Measurements from ENCODE around the gene LMCD1. TPM values are rescaled to one million over a fixed set of nuclear protein-coding genes. Genes with fewer than 3 reads are reported as not detected.

The LMCD1 gene
- total RNA-seq, 1 donor from 2014 or later = 174 TPM

- DNase-seq = no peak
- intact Hi-C loops (cut with DNase I) = no loop called here
These were observed 38.8 kb downstream of the LMCD1 start for GRCh38 chr3:8540456-8540855.

GRCh38 chr3:8541486-8541885 lies 39.9 kb downstream of the LMCD1 start:
- peak overlapping the region; percentile 25 for H3K27ac ChIP-seq
- no peak for ATAC-seq

More at GRCh38 chr3:8540456-8540855, 38.8 kb downstream of the LMCD1 start:
- Histone ChIP-seq H3K27ac (peak overlapping the region; percentile 25), H3K4me1 (peaks cover 37% of the 10 kb centered on the region), H3K36me3 (peaks cover 61% of the 10 kb centered on the region), H3K27me3 (no peaks in the 10 kb centered on the region), H3K4me3 (no peak overlapping the region), H3K9me3 (no peaks in the 10 kb centered on the region)
- peak; percentile 7 for ATAC-seq
- TF ChIP-seq, protein P1, sequence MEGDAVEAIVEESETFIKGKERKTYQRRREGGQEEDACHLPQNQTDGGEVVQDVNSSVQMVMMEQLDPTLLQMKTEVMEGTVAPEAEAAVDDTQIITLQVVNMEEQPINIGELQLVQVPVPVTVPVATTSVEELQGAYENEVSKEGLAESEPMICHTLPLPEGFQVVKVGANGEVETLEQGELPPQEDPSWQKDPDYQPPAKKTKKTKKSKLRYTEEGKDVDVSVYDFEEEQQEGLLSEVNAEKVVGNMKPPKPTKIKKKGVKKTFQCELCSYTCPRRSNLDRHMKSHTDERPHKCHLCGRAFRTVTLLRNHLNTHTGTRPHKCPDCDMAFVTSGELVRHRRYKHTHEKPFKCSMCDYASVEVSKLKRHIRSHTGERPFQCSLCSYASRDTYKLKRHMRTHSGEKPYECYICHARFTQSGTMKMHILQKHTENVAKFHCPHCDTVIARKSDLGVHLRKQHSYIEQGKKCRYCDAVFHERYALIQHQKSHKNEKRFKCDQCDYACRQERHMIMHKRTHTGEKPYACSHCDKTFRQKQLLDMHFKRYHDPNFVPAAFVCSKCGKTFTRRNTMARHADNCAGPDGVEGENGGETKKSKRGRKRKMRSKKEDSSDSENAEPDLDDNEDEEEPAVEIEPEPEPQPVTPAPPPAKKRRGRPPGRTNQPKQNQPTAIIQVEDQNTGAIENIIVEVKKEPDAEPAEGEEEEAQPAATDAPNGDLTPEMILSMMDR (IDR thresholded peaks at IDR 0.05) = no peak

GRCh38 chr3:8542190-8543135 lies 40.8 kb downstream of the LMCD1 start:
- ATAC-seq (no peak), DNase-seq (no peak)
- peak overlapping the region; percentile 30 for H3K27ac ChIP-seq
- intact Hi-C loops (cut with DNase I) = no loop called here
- no peak overlapping the region for H3K4me3 ChIP-seq
- H3K27me3 ChIP-seq = no peaks in the 10 kb centered on the region
- H3K4me1 ChIP-seq = peaks cover 27% of the 10 kb centered on the region
- H3K9me3 ChIP-seq = no peaks in the 10 kb centered on the region
- peaks cover 60% of the 10 kb centered on the region for H3K36me3 ChIP-seq
- TF ChIP-seq, protein P1 (IDR thresholded peaks at IDR 0.05) = no peak

More at GRCh38 chr3:8541486-8541885, 39.9 kb downstream of the LMCD1 start:
- DNase-seq = no peak
- TF ChIP-seq, protein P1 (IDR thresholded peaks at IDR 0.05) = no peak
- intact Hi-C loops (cut with DNase I) = no loop called here
- no peaks in the 10 kb centered on the region for H3K27me3 ChIP-seq
- peaks cover 63% of the 10 kb centered on the region for H3K36me3 ChIP-seq
- H3K4me3 ChIP-seq = no peak overlapping the region
- H3K4me1 ChIP-seq = peaks cover 27% of the 10 kb centered on the region
- H3K9me3 ChIP-seq = no peaks in the 10 kb centered on the region

- TF ChIP-seq, protein P1 (IDR thresholded peaks at IDR 0.05) = no peak
- DNase-seq = no peak
- peaks cover 50% of the 10 kb centered on the region for H3K36me3 ChIP-seq
- ATAC-seq = no peak
- H3K27ac ChIP-seq = no peak overlapping the region
- no peaks in the 10 kb centered on the region for H3K27me3 ChIP-seq
- H3K4me3 ChIP-seq = no peak overlapping the region
- intact Hi-C loops (cut with DNase I) = no loop called here
- H3K9me3 ChIP-seq = no peaks in the 10 kb centered on the region
- H3K4me1 ChIP-seq = peaks cover 11% of the 10 kb centered on the region
These were observed 45.0 kb downstream of the LMCD1 start for GRCh38 chr3:8546609-8547008.

- TF ChIP-seq, protein P1 (IDR thresholded peaks at IDR 0.05) = no peak
- Histone ChIP-seq H3K9me3 (no peaks in the 10 kb centered on the region), H3K4me1 (peaks cover 12% of the 10 kb centered on the region), H3K36me3 (peaks cover 64% of the 10 kb centered on the region), H3K4me3 (no peak overlapping the region), H3K27me3 (no peaks in the 10 kb centered on the region), H3K27ac (no peak overlapping the region)
- intact Hi-C loops (cut with DNase I) = no loop called here
- ATAC-seq = no peak
- DNase-seq = no peak
These were observed 47.1 kb downstream of the LMCD1 start for GRCh38 chr3:8548502-8549275.

All from upper lobe of right lung (tissue), 1 donor.